GM12873 (cell line): ENCODE data around the gene ST6GALNAC3.

Experiments used
- TF ChIP-seq, protein P1 (sequence below): IDR thresholded peaks from 2 replicates; pipeline ENCODE4 v1.5.1; 2012; ENCODE audit warnings: low read depth, mild to moderate bottlenecking, moderate library complexity, low read length, control low read depth; ENCODE audit not compliant: insufficient read depth; ENCODE audit errors: missing control alignments

Gene ST6GALNAC3

DNA sequence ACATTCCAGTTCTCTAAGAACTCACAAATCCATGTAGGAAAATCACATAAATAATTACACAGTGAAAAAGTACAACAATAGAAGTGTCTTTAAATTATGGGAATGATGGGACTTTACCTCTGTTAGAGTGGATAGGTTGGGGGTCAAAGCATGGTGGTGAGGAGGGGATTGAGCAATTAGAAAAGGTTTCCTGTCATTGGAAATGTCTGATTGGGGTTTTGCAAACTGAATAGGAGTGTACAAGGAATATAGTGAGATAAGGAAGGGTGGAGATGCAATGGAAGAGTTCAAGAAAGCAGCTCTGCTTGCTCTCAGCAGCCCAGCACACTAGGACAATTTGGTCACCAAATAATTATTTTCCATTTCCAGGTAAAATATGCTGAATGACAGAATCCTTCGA, 238.8 kb downstream of the ST6GALNAC3 start:
- TF ChIP-seq, protein P1, sequence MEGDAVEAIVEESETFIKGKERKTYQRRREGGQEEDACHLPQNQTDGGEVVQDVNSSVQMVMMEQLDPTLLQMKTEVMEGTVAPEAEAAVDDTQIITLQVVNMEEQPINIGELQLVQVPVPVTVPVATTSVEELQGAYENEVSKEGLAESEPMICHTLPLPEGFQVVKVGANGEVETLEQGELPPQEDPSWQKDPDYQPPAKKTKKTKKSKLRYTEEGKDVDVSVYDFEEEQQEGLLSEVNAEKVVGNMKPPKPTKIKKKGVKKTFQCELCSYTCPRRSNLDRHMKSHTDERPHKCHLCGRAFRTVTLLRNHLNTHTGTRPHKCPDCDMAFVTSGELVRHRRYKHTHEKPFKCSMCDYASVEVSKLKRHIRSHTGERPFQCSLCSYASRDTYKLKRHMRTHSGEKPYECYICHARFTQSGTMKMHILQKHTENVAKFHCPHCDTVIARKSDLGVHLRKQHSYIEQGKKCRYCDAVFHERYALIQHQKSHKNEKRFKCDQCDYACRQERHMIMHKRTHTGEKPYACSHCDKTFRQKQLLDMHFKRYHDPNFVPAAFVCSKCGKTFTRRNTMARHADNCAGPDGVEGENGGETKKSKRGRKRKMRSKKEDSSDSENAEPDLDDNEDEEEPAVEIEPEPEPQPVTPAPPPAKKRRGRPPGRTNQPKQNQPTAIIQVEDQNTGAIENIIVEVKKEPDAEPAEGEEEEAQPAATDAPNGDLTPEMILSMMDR: no peak

DNA sequence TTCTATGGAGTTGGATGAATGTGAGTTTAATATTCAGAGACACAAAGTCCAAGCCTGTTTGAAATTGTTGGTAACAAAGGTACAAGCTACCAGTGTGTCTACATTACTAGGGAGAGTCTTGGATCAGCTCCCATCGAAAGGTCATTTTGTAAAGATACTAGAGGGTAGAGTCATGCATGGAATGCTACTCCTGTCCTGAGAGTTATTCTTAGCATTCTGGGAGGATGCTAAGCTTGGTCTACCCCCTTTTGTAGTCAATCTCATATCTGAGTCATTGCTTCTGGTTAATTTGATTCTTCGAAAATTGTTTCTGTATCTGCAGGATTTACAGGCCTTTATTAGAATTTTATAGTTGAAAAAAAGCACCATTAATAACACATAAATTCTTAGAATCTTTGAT, 240.2 kb downstream of the ST6GALNAC3 start:
- TF ChIP-seq, protein P1: no peak

DNA sequence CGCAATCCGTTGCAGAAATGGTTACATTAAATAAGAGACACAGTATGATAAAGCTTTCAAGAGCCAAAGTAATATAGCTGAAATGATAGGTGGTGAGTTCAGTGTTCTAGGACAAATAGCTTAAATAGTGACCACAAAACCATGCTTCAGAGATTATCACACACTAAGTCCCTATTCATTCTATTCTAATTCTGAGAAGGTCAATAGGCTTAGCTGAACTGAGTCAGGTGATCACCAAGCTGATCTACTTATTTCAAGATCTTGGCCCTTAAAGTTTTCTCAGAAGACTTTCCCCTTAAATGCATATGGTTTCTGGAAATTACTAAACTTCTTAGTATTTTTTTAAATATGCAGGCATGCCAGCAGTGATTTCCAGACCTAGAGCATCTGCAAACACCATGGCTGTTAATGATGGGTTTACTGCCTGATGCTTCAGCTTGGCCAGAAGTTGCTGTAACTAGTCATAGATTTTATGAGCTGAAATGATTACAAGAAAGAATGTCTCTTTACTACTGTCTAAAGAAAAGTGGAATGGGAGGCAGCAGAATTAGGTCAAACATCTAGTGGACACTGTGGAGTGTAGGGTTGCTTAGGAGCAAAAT, 242.9 kb downstream of the ST6GALNAC3 start:
- TF ChIP-seq, protein P1: no peak

DNA sequence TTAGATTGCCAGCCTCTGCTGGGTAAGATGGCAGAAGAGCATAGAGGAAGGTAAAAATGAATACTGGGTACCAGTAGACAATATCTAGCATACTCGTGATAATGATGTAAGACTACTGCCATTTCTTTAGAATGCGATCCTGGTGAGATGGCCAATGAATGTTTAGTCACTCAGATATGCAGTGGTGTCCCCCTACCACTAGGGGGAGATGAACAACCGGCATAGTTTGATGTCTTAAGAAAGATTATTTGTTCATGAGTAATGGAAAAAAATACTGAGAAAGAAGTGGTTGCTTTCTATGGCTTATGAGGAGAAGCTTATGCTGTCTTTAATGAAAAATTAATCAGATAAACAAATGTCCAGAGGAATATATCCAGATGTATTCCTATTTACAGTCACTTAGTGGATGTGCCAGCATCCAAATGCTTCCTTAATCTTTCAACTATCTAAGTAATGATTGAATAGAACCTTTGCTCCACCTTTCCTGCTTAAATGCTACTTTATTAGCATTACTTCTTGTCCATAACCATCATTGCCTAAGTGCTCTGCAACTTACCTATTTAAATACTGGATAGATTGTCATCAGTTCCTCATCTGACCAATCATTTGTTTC, 256.6 kb downstream of the ST6GALNAC3 start:
- TF ChIP-seq, protein P1: peak; percentile 88

DNA sequence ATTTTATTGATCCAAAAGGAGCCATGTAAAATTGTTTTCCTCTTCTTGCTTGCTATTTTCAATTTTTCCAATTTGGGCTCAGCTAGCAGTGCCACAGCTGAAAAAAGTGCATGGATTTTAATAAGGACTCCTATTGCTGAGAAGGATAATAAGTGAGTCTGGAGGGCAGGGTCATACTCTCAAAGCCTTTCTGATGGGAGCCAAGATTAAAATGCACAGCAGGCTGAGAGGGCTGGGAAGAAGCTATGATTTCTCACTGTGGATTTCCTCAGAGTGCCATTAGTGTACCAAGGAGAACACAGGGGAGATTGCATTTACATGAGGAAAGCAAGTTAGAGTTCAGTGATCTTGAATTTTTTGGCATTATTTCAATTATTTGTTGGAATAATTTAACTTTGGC, 261.3 kb downstream of the ST6GALNAC3 start:
- TF ChIP-seq, protein P1: no peak

DNA sequence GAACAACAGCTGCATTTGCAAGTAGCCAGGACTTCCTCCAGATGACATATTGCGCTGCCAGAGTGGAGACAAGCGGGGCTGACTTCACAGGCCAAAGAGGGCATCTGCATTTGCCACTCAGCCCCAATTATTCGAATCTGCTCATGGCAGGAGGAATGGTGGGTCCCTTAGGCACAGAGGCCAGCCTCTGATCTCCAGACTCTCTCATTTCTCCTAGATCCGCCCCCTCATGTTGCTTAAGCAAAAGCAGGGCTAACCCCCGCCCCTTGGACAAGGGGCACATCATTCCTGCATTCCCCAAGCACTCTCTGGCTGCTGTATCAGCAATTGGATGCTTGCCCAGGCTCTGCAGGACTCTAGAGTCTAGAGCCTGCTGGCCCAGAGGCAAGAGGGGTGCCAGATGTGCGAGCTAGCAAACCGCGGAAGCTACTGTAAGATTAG, 262.4 kb downstream of the ST6GALNAC3 start:
- TF ChIP-seq, protein P1: no peak

DNA sequence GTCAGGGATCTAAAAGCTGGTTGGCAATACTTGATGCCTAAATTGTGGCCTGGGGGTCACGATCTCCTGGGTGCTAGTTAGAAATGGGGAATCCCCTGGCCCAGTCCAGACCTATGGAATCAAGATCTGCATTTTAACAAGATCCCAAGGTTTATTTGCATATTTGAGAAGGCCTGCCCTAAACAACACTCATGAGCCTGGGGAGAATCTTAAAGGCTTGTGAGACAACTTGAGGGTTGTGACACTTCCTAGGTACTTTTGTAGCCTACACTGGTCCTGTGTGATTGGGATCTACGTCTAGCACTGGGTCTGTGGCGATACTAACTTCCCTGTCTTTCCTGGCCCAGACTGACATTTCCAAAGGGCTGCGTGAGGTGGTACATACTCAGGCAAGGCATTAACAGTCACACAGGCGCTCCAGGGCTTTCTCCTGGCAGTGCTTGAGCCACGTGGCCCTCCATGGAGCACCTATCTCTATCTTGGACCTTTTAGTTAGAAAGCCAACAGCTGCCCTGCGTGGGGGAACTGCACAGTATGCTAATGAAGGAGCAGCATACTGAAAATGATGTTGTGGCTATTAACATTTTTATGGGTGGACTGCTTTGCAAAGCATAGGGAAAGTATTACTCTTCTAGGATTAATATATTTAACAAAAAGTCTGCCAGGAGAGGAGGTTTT, 263.1 kb downstream of the ST6GALNAC3 start:
- TF ChIP-seq, protein P1: no peak
